Activated CD4-positive, alpha-beta T cell treated with anti-CD3 and anti-CD28 coated beads for 48 hours (primary cell): ENCODE data around the gene CGREF1.

Experiments used
- DNase-seq: peaks from one replicate; pipeline ENCODE4 v3.0.0-alpha.2; 2020

Gene CGREF1

GRCh38 chr2:27071990-27072830 lies 46.7 kb downstream of the CGREF1 start:
- peak; percentile 48 for DNase-seq

GRCh38 chr2:27071277-27071989 lies 47.5 kb downstream of the CGREF1 start, which contains the start of gene OST4:
OST4 (minus strand) TSS chr2:27071654.
- peak; percentile 92 for DNase-seq

GRCh38 chr2:27070653-27071276 lies 48.2 kb downstream of the CGREF1 start:
- DNase-seq: no peak

- DNase-seq: no peak
These were observed 48.8 kb downstream of the CGREF1 start for GRCh38 chr2:27069961-27070618.

GRCh38 chr2:27069436-27069835 lies 49.5 kb downstream of the CGREF1 start:
- no peak for DNase-seq

GRCh38 chr2:27067385-27067784 lies 51.5 kb downstream of the CGREF1 start:
- no peak for DNase-seq

GRCh38 chr2:27065128-27065527 lies 53.8 kb downstream of the CGREF1 start:
- DNase-seq: no peak

- no peak for DNase-seq
These were observed 58.6 kb downstream of the CGREF1 start for GRCh38 chr2:27060323-27060722.

- DNase-seq: no peak
These were observed 59.6 kb downstream of the CGREF1 start for GRCh38 chr2:27059141-27059820.

GRCh38 chr2:27058210-27058609 lies 60.7 kb downstream of the CGREF1 start:
- no peak for DNase-seq

- no peak for DNase-seq
These were observed 61.7 kb downstream of the CGREF1 start for GRCh38 chr2:27057184-27057583.

- DNase-seq: no peak
These were observed 64.2 kb downstream of the CGREF1 start for GRCh38 chr2:27054721-27055120.

- no peak for DNase-seq
These were observed 65.2 kb downstream of the CGREF1 start for GRCh38 chr2:27053776-27054175.

GRCh38 chr2:27053321-27053720 lies 65.6 kb downstream of the CGREF1 start:
- no peak for DNase-seq

GRCh38 chr2:27051902-27052645 lies 66.9 kb downstream of the CGREF1 start:
- DNase-seq: peak; percentile 36

GRCh38 chr2:27050996-27051901 lies 67.7 kb downstream of the CGREF1 start, which contains the start of gene AGBL5:
AGBL5 (plus strand) TSS chr2:27051668; CDS start chr2:27052959, 1,291 bp downstream.
- DNase-seq: peak; percentile 97
